SK-N-SH (cell line): ENCODE measurements around the gene TXN. TPM values are rescaled to one million over a fixed set of nuclear protein-coding genes. Genes with fewer than 3 reads are reported as not detected.

Source experiments
- CTCF ChIA-PET: fragments of 300-600, 350-600 bp; formaldehyde crosslinking; extraction: SDS; loops from one replicate; lab custom pipeline; 2021; lab: Yijun Ruan, JAX
- POLR2A ChIA-PET: fragments of 350-600 bp; sonication (Branson Sonifier 250); formaldehyde crosslinking; extraction: SDS; loops from one replicate; lab custom pipeline; 2020; ENCODE audit warnings: antibody characterized with exemption, inconsistent platforms; lab: Yijun Ruan, JAX
- DNase-seq: peaks from one replicate; pipeline ENCODE4 v3.0.0; 2012
- H2AFZ ChIP-seq: fragments of 200-600 bp; sonication (generic); 2 replicates; pipeline ENCODE4 v1.8.1; 2016; ENCODE audit warnings: antibody characterized with exemption, mild to moderate bottlenecking, low read depth
- H3F3A ChIP-seq: fragments of 200-600 bp; sonication (generic); replicated peaks from 2 replicates; pipeline ENCODE3; 2016; ENCODE audit warnings: antibody characterized with exemption, mild to moderate bottlenecking; ENCODE audit not compliant: insufficient read depth
- H3K27ac ChIP-seq, 2 experiments: fragments of 200-500 bp in 1 of 2; fragments of 200-600 bp in 1 of 2; sonication (Bioruptor generic) in 1 of 2; sonication (generic), shearing (Covaris generic) in 1 of 2; 2 replicates each; pipeline versions ENCODE4 v1.5.1 to v1.6.1; 2014 to 2016; ENCODE audit warnings: low read depth in 2 of 2, inconsistent platforms in 1 of 2, low read length in 1 of 2, mild to moderate bottlenecking in 1 of 2, mixed read lengths in 1 of 2
- H3K27me3 ChIP-seq: fragments of 200-600 bp; sonication (generic), shearing (Covaris generic); 2 replicates; pipeline ENCODE4 v1.6.1; 2016; ENCODE audit warnings: mixed run types; ENCODE audit not compliant: insufficient read depth
- H3K36me3 ChIP-seq, 2 experiments: fragments of 200-500 bp in 1 of 2; fragments of 200-600 bp in 1 of 2; sonication (Bioruptor generic) in 1 of 2; sonication (generic) in 1 of 2; replicated peaks in 1 of 2; 2 replicates each; pipeline versions ENCODE3 to v1.5.1; 2014 to 2016; ENCODE audit warnings: low read length in 1 of 2, mild to moderate bottlenecking in 1 of 2; ENCODE audit not compliant: insufficient read depth in 2 of 2, control insufficient read depth in 1 of 2
- H3K4me1 ChIP-seq, 2 experiments: fragments of 200-500 bp in 1 of 2; fragments of 200-600 bp in 1 of 2; sonication (Bioruptor generic) in 1 of 2; sonication (generic), shearing (Covaris generic) in 1 of 2; 2 replicates each; pipeline versions ENCODE4 v1.5.1 to v1.6.1; 2014 to 2016; ENCODE audit warnings: low read depth in 1 of 2, low read length in 1 of 2, mixed run types in 1 of 2; ENCODE audit not compliant: insufficient read depth in 2 of 2, control insufficient read depth in 1 of 2
- H3K4me2 ChIP-seq: fragments of 200-600 bp; sonication (generic), shearing (Covaris generic); 2 replicates; pipeline ENCODE4 v1.6.1; 2017; ENCODE audit warnings: mixed run types
- H3K4me3 ChIP-seq, 2 experiments: fragments of 200-500 bp in 1 of 2; fragments of 200-600 bp in 1 of 2; sonication (Bioruptor generic) in 1 of 2; sonication (generic), shearing (Covaris generic) in 1 of 2; 2 replicates each; pipeline versions ENCODE4 v1.5.1 to v1.8.1; 2014 to 2016; ENCODE audit warnings: low read depth in 2 of 2, inconsistent platforms in 1 of 2, low read length in 1 of 2, mild to moderate bottlenecking in 1 of 2, mixed read lengths in 1 of 2, moderate library complexity in 1 of 2
- H3K79me2 ChIP-seq: fragments of 200-600 bp; sonication (generic); 2 replicates; pipeline ENCODE4 v1.8.1; 2017; ENCODE audit warnings: mild to moderate bottlenecking; ENCODE audit not compliant: insufficient read depth
- H3K9ac ChIP-seq: fragments of 200-600 bp; sonication (generic); 2 replicates; pipeline ENCODE4 v1.6.1; 2017; ENCODE audit warnings: mixed run types
- H3K9me2 ChIP-seq: fragments of 200-600 bp; sonication (generic); 2 replicates; pipeline ENCODE4 v1.6.1; 2017; ENCODE audit warnings: mixed run types
- H3K9me3 ChIP-seq: fragments of 200-600 bp; sonication (generic); 2 replicates; pipeline ENCODE4 v1.6.1; 2017; ENCODE audit warnings: mixed run types, mild to moderate bottlenecking, moderate library complexity
- H4K20me1 ChIP-seq: fragments of 200-600 bp; sonication (generic); 2 replicates; pipeline ENCODE4 v1.6.1; 2017; ENCODE audit warnings: mild to moderate bottlenecking, mixed run types; ENCODE audit not compliant: insufficient read depth
- CHD2 ChIP-seq: fragments of 150-350 bp; IDR thresholded peaks from 2 replicates; pipeline ENCODE4 v1.6.1; 2018; ENCODE audit warnings: low read length; ENCODE audit not compliant: partially characterized antibody
- ELF1 ChIP-seq: IDR thresholded peaks from 2 replicates; pipeline ENCODE4 v1.4.0; 2012
- GATA2 ChIP-seq: sonication (generic); formaldehyde crosslinking; IDR thresholded peaks from 2 replicates; pipeline ENCODE4 v1.5.0; 2020; ENCODE audit warnings: mild to moderate bottlenecking, missing genetic modification reagents
- MEF2A ChIP-seq: IDR thresholded peaks from 2 replicates; pipeline ENCODE4 v1.4.0; 2012; ENCODE audit warnings: low read depth, borderline replicate concordance
- RCOR1 ChIP-seq: fragments of 150-350 bp; IDR thresholded peaks from 2 replicates; pipeline ENCODE4 v1.6.1; 2017; ENCODE audit warnings: antibody characterized with exemption, low read length
- RFX5 ChIP-seq: IDR thresholded peaks from 2 replicates; pipeline ENCODE4 v1.6.1; 2012; ENCODE audit warnings: mild to moderate bottlenecking, improper control_type of control experiment, low read length
- SMC3 ChIP-seq: IDR thresholded peaks from 2 replicates; pipeline ENCODE4 v1.6.1; 2012; ENCODE audit warnings: low read depth, low read length, improper control_type of control experiment
- TAF1 ChIP-seq: IDR thresholded peaks from 2 replicates; pipeline ENCODE4 v1.6.1; 2012; ENCODE audit warnings: low read depth, mild to moderate bottlenecking, low read length, moderate library complexity, borderline replicate concordance
- YY1 ChIP-seq: IDR thresholded peaks from 2 replicates; pipeline ENCODE4 v1.4.0; 2012; ENCODE audit warnings: low read depth, mild to moderate bottlenecking
- WGBS: methylation state at CpG from one replicate; pipeline ENCODE4 v1.1.6; 2017; ENCODE audit warnings: low lambda C conversion rate; 5-methylcytosine and 5-hydroxymethylcytosine counted together
- polyA plus RNA-seq, 3 experiments: library from polyadenylated mRNA; depleted of rRNA; stranded (reverse); fragments of >200 nt; gene quantifications; 2 replicates each; pipeline ENCODE4 v1.2.3, GENCODE V29; 2012
- TF ChIP-seq, protein P1 (sequence below): IDR thresholded peaks from 2 replicates; pipeline ENCODE4; 2012
- TF ChIP-seq, protein P2 (sequence below): IDR thresholded peaks from 2 replicates; pipeline ENCODE4 v1.4.0; 2012; ENCODE audit warnings: low read depth, borderline replicate concordance
- TF ChIP-seq, protein P3 (sequence below): IDR thresholded peaks from 2 replicates; pipeline ENCODE4 v1.4.0; 2012; ENCODE audit warnings: low read depth, borderline replicate concordance

The TXN gene
- polyA plus RNA-seq, 1 of the 3 experiments (the other 2 are of a cell fraction), result 281 TPM

DNA sequence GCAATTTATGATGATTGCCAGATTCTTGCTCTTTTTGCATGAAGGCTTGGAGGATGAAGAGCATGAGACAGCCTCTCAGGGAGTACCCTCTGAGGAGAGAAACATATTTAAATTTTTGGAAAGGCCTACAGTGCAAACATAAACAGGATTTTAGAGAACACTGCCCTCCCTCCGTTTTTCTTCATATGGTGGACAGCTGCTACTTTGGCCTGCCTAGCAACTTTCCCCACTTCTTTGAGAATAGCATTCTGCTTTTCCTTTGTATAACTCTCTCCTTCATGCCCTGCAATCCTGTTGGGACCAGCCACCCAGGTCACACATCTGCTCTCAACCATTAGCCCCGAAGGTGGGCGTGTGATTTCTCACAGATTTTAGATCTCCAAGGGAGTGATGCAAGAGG lies 20.5 kb upstream of the TXN start:
- POLR2A ChIA-PET, result no interaction called here
- 42% methylated on average over 3 of the region's 3 CpGs for WGBS
- no peak overlapping the region for H3K4me2 ChIP-seq
- no peaks in the 10 kb centered on the region for H3K9me3 ChIP-seq
- H2AFZ ChIP-seq, result no peak overlapping the region
- no peaks in the 10 kb centered on the region for H3K27me3 ChIP-seq
- no peaks in the 10 kb centered on the region for H4K20me1 ChIP-seq
- no peaks in the 10 kb centered on the region for H3F3A ChIP-seq
- no peaks in the 10 kb centered on the region for H3K4me1 ChIP-seq
- H3K36me3 ChIP-seq, result no peaks in the 10 kb centered on the region
- CTCF ChIA-PET, result no interaction called here
- TF ChIP-seq ELF1, result no peak
- TF ChIP-seq CHD2, result no peak
- no peak for TF ChIP-seq RCOR1
- TF ChIP-seq YY1, result no peak
- no peak for TF ChIP-seq GATA2 (CRISPR knock-in tag)
- no peak overlapping the region for H3K27ac ChIP-seq
- H3K9me2 ChIP-seq, result no peaks in the 10 kb centered on the region
- no peak overlapping the region for H3K4me3 ChIP-seq
- H3K79me2 ChIP-seq, result no peaks in the 10 kb centered on the region
- DNase-seq, result no peak
- no peak overlapping the region for H3K9ac ChIP-seq

DNA sequence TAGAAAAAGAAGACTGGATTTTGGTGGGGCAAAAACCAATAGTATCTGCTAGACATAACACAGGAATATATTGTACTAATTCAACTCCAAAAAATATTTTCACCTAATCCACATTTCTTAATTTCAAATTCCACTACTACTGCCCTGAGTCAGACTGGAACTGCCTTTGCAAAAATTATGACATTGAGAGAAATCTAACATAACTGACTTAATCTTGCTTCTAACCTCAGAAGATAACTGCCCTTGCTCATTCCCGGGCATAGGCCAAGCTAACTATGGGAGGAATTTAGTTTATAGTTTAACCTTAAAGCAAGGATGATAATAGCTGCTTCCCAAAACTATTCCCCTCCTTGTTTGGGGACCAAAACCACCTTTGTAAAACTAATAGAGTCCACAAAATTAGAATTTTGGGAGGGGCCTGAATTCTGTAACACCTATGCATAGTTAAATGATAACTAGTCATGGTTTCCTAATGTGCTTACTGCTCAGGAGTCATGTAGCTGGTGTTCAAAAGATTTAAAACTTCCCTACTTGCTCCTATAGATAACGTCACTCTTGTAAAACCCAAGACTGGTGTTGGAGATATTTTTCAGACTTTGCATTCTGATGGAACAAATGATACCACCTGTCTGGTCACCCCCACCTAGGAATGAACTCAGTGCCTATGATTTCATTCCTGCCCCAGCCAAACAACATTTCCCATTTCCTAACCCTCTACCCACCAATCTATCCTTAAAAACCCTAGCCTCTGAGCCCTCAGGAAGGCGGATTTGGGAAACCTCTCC lies 14.1 kb upstream of the TXN start:
- Histone ChIP-seq H3K79me2 (no peaks in the 10 kb centered on the region), H3F3A (no peaks in the 10 kb centered on the region), H3K4me1 (no peaks in the 10 kb centered on the region), H3K4me2 (no peak overlapping the region), H3K9ac (no peak overlapping the region), H3K4me3 (no peak overlapping the region), H3K27me3 (no peaks in the 10 kb centered on the region), H3K9me2 (no peaks in the 10 kb centered on the region), H3K9me3 (no peaks in the 10 kb centered on the region), H4K20me1 (no peaks in the 10 kb centered on the region), H3K27ac (no peak overlapping the region), H3K36me3 (no peaks in the 10 kb centered on the region), H2AFZ (no peak overlapping the region)
- no peak for DNase-seq
- ChIA-PET CTCF (no interaction called here), POLR2A (no interaction called here)
- TF ChIP-seq, protein P1, sequence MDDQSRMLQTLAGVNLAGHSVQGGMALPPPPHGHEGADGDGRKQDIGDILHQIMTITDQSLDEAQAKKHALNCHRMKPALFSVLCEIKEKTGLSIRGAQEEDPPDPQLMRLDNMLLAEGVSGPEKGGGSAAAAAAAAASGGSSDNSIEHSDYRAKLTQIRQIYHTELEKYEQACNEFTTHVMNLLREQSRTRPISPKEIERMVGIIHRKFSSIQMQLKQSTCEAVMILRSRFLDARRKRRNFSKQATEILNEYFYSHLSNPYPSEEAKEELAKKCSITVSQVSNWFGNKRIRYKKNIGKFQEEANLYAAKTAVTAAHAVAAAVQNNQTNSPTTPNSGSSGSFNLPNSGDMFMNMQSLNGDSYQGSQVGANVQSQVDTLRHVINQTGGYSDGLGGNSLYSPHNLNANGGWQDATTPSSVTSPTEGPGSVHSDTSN, result no peak
- no peak for TF ChIP-seq ELF1
- TF ChIP-seq, protein P2, sequence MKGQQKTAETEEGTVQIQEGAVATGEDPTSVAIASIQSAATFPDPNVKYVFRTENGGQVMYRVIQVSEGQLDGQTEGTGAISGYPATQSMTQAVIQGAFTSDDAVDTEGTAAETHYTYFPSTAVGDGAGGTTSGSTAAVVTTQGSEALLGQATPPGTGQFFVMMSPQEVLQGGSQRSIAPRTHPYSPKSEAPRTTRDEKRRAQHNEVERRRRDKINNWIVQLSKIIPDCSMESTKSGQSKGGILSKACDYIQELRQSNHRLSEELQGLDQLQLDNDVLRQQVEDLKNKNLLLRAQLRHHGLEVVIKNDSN, result no peak
- 63% methylated on average over 3 of the region's 3 CpGs for whole genome bisulfite sequencing

DNA sequence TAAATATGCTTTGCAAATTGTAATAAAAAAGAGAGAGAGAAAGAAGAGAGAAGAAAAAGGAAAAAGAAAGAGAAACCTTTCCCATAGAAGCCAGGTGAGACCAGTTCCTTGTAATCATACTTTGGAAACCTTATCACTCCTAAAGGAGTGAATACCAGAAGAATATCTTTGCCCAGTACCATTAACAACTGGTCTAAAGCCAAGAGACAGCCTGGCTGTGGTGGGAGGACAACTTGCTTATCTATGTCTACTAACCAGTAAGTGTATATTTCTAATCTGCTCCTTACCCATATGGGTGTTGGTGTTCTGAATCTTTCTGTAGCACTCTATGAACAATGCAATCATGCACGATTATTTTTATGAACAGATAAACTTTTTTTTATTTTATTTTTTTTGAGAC lies 10.5 kb upstream of the TXN start:
- H3K36me3 ChIP-seq, result no peaks in the 10 kb centered on the region
- TF ChIP-seq, protein P3, sequence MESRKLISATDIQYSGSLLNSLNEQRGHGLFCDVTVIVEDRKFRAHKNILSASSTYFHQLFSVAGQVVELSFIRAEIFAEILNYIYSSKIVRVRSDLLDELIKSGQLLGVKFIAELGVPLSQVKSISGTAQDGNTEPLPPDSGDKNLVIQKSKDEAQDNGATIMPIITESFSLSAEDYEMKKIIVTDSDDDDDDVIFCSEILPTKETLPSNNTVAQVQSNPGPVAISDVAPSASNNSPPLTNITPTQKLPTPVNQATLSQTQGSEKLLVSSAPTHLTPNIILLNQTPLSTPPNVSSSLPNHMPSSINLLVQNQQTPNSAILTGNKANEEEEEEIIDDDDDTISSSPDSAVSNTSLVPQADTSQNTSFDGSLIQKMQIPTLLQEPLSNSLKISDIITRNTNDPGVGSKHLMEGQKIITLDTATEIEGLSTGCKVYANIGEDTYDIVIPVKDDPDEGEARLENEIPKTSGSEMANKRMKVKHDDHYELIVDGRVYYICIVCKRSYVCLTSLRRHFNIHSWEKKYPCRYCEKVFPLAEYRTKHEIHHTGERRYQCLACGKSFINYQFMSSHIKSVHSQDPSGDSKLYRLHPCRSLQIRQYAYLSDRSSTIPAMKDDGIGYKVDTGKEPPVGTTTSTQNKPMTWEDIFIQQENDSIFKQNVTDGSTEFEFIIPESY, result no peak
- no peak for TF ChIP-seq SMC3
- no peak for TF ChIP-seq RFX5
- no peak for TF ChIP-seq RCOR1
- no peak for TF ChIP-seq TAF1
- no peak for TF ChIP-seq ELF1
- TF ChIP-seq YY1, result no peak
- no peak for TF ChIP-seq GATA2 (CRISPR knock-in tag)
- TF ChIP-seq MEF2A, result no peak
- no peak overlapping the region for H2AFZ ChIP-seq
- no peaks in the 10 kb centered on the region for H3K27me3 ChIP-seq
- ChIA-PET CTCF (no interaction called here), POLR2A (no interaction called here)
- H3K4me1 ChIP-seq, result no peaks in the 10 kb centered on the region
- no peaks in the 10 kb centered on the region for H3K79me2 ChIP-seq
- H3K9ac ChIP-seq, result no peak overlapping the region
- H3K4me3 ChIP-seq, result no peak overlapping the region
- H3F3A ChIP-seq, result no peaks in the 10 kb centered on the region
- no peaks in the 10 kb centered on the region for H3K9me3 ChIP-seq
- no peaks in the 10 kb centered on the region for H3K9me2 ChIP-seq
- no peak overlapping the region for H3K4me2 ChIP-seq
- H4K20me1 ChIP-seq, result no peaks in the 10 kb centered on the region
- DNase-seq, result no peak
- H3K27ac ChIP-seq, result no peak overlapping the region
- 63% methylated on average over 1 of the region's 1 CpG for WGBS
